Measurements from ENCODE around the gene ZNHIT2.

DNA sequence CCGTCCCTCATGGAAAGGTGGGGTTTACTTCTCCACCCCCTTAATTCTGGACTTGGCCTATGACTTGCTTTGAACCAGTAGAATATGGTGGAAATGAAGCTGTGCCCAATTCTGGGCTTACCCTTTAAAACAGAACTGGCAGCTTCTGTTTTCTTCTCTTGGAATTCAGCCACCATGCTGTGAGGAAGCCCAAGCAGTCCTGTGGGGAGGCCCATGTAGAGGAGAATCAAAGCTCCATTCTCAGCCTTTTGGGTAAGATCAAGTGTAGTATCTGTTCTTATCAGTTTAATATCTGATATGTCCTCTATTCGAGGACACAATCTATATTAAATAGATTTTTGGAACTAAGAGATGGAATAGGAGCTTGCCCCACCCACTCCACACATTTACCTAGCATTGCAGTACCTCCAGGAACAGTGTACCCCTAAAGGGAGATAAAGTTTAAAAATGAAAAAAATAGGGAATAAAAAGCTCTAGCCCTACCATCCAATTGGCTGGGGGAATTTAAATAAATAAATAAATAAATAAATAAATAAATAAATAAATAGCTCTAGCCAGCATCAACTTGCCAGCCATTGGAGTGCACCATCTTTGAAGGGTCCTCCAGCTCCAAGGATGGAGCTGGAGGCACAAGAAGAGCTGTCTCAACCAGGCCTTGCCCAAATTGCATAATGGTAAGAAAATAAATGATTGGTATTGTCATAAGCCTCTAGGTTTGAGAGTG is 30.0 kb upstream of the ZNHIT2 start:
- TF ChIP-seq, protein P1, sequence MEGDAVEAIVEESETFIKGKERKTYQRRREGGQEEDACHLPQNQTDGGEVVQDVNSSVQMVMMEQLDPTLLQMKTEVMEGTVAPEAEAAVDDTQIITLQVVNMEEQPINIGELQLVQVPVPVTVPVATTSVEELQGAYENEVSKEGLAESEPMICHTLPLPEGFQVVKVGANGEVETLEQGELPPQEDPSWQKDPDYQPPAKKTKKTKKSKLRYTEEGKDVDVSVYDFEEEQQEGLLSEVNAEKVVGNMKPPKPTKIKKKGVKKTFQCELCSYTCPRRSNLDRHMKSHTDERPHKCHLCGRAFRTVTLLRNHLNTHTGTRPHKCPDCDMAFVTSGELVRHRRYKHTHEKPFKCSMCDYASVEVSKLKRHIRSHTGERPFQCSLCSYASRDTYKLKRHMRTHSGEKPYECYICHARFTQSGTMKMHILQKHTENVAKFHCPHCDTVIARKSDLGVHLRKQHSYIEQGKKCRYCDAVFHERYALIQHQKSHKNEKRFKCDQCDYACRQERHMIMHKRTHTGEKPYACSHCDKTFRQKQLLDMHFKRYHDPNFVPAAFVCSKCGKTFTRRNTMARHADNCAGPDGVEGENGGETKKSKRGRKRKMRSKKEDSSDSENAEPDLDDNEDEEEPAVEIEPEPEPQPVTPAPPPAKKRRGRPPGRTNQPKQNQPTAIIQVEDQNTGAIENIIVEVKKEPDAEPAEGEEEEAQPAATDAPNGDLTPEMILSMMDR (IDR thresholded peaks at IDR 0.05), result no peak
- no peak for TF ChIP-seq EP300 (IDR thresholded peaks at IDR 0.05)
- no peak for TF ChIP-seq POLR2A (IDR thresholded peaks at IDR 0.05; ENCODE audit: low read depth)
